HepG2 (cell line): ENCODE data around the gene BIRC7. TPM values are rescaled to one million over a fixed set of nuclear protein-coding genes. Genes with fewer than 3 reads are reported as not detected.
A peak's percentile ranks its signal among the peaks of the same experiment; 100 is the strongest.

ENCODE experiments used
- ATAC-seq: fragments of 200-7000 bp; cut with Tn5 transposase; 3 replicates; pipeline ENCODE4 v1.9.1; 2020; ENCODE audit warnings: mild to moderate bottlenecking, moderate library complexity
- BruUV-seq: library from RNA; stranded (reverse); fragments of 400-500 nt; replicated peaks from 2 replicates; lab custom pipeline; 2021; lab: Mats Ljungman, UMichigan
- CTCF ChIA-PET: fragments of 300-600 bp; formaldehyde crosslinking; extraction: SDS; loops from one replicate; lab custom pipeline; 2021; ENCODE audit warnings: low total read pairs, inconsistent platforms, low intra/inter-chr PET ratio; lab: Yijun Ruan, JAX
- POLR2A ChIA-PET: fragments of 350-600 bp; sonication (Branson Sonifier 250); formaldehyde crosslinking; loops from one replicate; lab custom pipeline; 2020; ENCODE audit warnings: antibody characterized with exemption, inconsistent platforms; lab: Yijun Ruan, JAX
- DNase-seq: peaks from one replicate; pipeline ENCODE4 v3.0.0-alpha.2; 2015; ENCODE audit warnings: low spot score
- FAIRE-seq: peaks from 3 replicates; lab custom pipeline; 2011; peaks lifted over from hg19 to GRCh38; lab: Jason Lieb, UNC
- H2AFZ ChIP-seq: one replicate; pipeline ENCODE4 v1.6.1; 2011; ENCODE audit warnings: low read length, inconsistent platforms
- H3K27ac ChIP-seq: fragments of 300-600 bp; 3 replicates; pipeline ENCODE4 v1.8.0; 2011; ENCODE audit warnings: mixed run types, mild to moderate bottlenecking, mixed read lengths, low read length, inconsistent platforms; ENCODE audit not compliant: insufficient read depth; ENCODE audit errors: extremely low read length
- H3K27me3 ChIP-seq, 2 experiments: fragments of 200-600 bp in 1 of 2; 2 replicates in 1 of 2; 3 replicates in 1 of 2; pipeline versions ENCODE4 v1.6.0 to v1.8.0; 2011; ENCODE audit warnings: low read length in 2 of 2, mild to moderate bottlenecking in 2 of 2, moderate library complexity in 2 of 2, inconsistent platforms in 1 of 2; ENCODE audit not compliant: insufficient read depth in 2 of 2, control insufficient read depth in 1 of 2
- H3K36me3 ChIP-seq, 2 experiments: fragments of 200-600 bp in 1 of 2; replicated peaks in 1 of 2; 2 replicates in 1 of 2; 3 replicates in 1 of 2; pipeline versions ENCODE4 v1.5.1 to v1.8.0; 2011; ENCODE audit warnings: low read length in 2 of 2, inconsistent platforms in 1 of 2; ENCODE audit not compliant: insufficient read depth in 2 of 2, control insufficient read depth in 1 of 2
- H3K4me1 ChIP-seq: 2 replicates; pipeline ENCODE4 v1.5.1; 2012; ENCODE audit warnings: low read length, inconsistent platforms; ENCODE audit not compliant: insufficient read depth
- H3K4me2 ChIP-seq: 2 replicates; pipeline ENCODE4 v1.6.0; 2011; ENCODE audit warnings: low read depth, low read length, inconsistent platforms
- H3K4me3 ChIP-seq, 3 experiments: fragments of 200-600 bp in 1 of 3; sonication (generic), shearing (Covaris generic) in 1 of 3; replicated peaks in 1 of 3; 2 replicates each; pipeline ENCODE4 v1.5.1; 2011 to 2016; ENCODE audit warnings: low read length in 3 of 3, inconsistent platforms in 2 of 3, low read depth in 2 of 3, mild to moderate bottlenecking in 2 of 3, control low read depth in 1 of 3, mixed read lengths in 1 of 3; ENCODE audit not compliant: insufficient read depth in 1 of 3
- H3K79me2 ChIP-seq: one replicate; pipeline ENCODE4 v1.6.1; 2011; ENCODE audit warnings: low read length, inconsistent platforms; ENCODE audit not compliant: insufficient read depth
- H3K9ac ChIP-seq: 2 replicates; pipeline ENCODE4 v1.6.0; 2011; ENCODE audit warnings: mild to moderate bottlenecking, low read depth, low read length, inconsistent platforms; ENCODE audit not compliant: insufficient read depth
- H3K9me3 ChIP-seq: 2 replicates; pipeline ENCODE4 v1.5.1; 2012; ENCODE audit warnings: mild to moderate bottlenecking, low read length
- H4K20me1 ChIP-seq: 2 replicates; pipeline ENCODE4 v1.6.0; 2011; ENCODE audit warnings: inconsistent platforms, mild to moderate bottlenecking, low read length, moderate library complexity; ENCODE audit not compliant: insufficient read depth
- FLYWCH1 ChIP-seq: sonication (generic); formaldehyde crosslinking; IDR thresholded peaks from 2 replicates; pipeline ENCODE4 v1.8.1; 2023; ENCODE audit warnings: mild to moderate bottlenecking, missing genetic modification reagents
- GMEB1 ChIP-seq: sonication (generic); formaldehyde crosslinking; IDR thresholded peaks from 2 replicates; pipeline ENCODE4 v1.5.1; 2020; ENCODE audit warnings: missing genetic modification reagents, mild to moderate bottlenecking, borderline replicate concordance
- NFKB2 ChIP-seq: sonication (generic); formaldehyde crosslinking; IDR thresholded peaks from 2 replicates; pipeline ENCODE4 v1.4.0; 2020; ENCODE audit warnings: missing genetic modification reagents, borderline replicate concordance
- ZFP36L1 ChIP-seq: sonication (generic); formaldehyde crosslinking; IDR thresholded peaks from 2 replicates; pipeline ENCODE4 v1.8.0; 2022; ENCODE audit warnings: mild to moderate bottlenecking, missing genetic modification reagents, moderate library complexity
- ZFP91 ChIP-seq: sonication (generic); formaldehyde crosslinking; IDR thresholded peaks from 2 replicates; pipeline ENCODE4 v1.9.0; 2022; ENCODE audit warnings: missing genetic modification reagents, mild to moderate bottlenecking, borderline replicate concordance
- ZNF230 ChIP-seq: sonication (generic); formaldehyde crosslinking; IDR thresholded peaks from 2 replicates; pipeline ENCODE4 v1.4.0; 2020; ENCODE audit warnings: mild to moderate bottlenecking, missing genetic modification reagents
- ZNF800 ChIP-seq: sonication (generic); formaldehyde crosslinking; IDR thresholded peaks from 2 replicates; pipeline ENCODE4 v1.4.0; 2020; ENCODE audit warnings: missing genetic modification reagents
- ZSCAN29 ChIP-seq: sonication (generic); formaldehyde crosslinking; conservative IDR thresholded peaks from 2 replicates; pipeline ENCODE4 v1.4.0; 2020; ENCODE audit warnings: mild to moderate bottlenecking, missing genetic modification reagents
- WGBS: methylation state at CpG from one replicate; pipeline ENCODE4 v1.1.6; 2017; ENCODE audit warnings: low lambda C conversion rate; 5-methylcytosine and 5-hydroxymethylcytosine counted together
- in situ Hi-C: cut with HindIII; loops from 2 replicates; pipeline ENCODE4 v1.10.0; 2017; ENCODE audit warnings: low pct_unique_long_range_greater_than_20kb; ENCODE audit not compliant: extremely low pct_ligation_motif_present
- intact Hi-C: fragments of 100-400 bp; cut with micrococcal nuclease; formaldehyde crosslinking; loops from one replicate; pipeline ENCODE4 v1.10.0; 2022; ENCODE audit not compliant: unreplicated experiment
- polyA plus RNA-seq, 8 experiments: library from polyadenylated mRNA; depleted of rRNA in 3 of 8; stranded (reverse) in 7 of 8; unstranded in 1 of 8; fragments of >200 nt; fragmentation: Illumina TruSeq in 4 of 8; extraction: Trizol in 4 of 8; gene quantifications; 2 replicates each; pipeline versions ENCODE4 v1.2.1 to v1.2.3, GENCODE V29; 2011 to 2016; ENCODE audit warnings: low read depth in 4 of 8, missing spikeins in 1 of 8, mixed read lengths in 1 of 8; ENCODE audit not compliant: insufficient read depth in 1 of 8
- total RNA-seq, 5 experiments: library from RNA; depleted of rRNA; stranded (reverse); fragments of >200 nt; fragmentation: Illumina TruSeq; extraction: Trizol; gene quantifications; 2 replicates each; pipeline ENCODE4 v1.2.3, GENCODE V29; 2016; ENCODE audit warnings: low read depth in 1 of 5
- TF ChIP-seq, protein P1 (sequence below): sonication (generic); formaldehyde crosslinking; IDR thresholded peaks from 2 replicates; pipeline ENCODE4; 2020; ENCODE audit warnings: missing genetic modification reagents, mild to moderate bottlenecking, borderline replicate concordance
- TF ChIP-seq, protein P2 (sequence below): sonication (generic); formaldehyde crosslinking; IDR thresholded peaks from 2 replicates; pipeline ENCODE4 v1.4.0; 2020; ENCODE audit warnings: missing genetic modification reagents

Gene BIRC7
- total and polyA plus RNA-seq, 2 of the 13 experiments (the other 11 are each of a cell fraction or from before 2014, with no cell fraction given): 0.27 to 5.1 TPM

GRCh38 chr20:63186084-63186483, 49.6 kb upstream of the BIRC7 start (continued):
- TF ChIP-seq, protein P1, sequence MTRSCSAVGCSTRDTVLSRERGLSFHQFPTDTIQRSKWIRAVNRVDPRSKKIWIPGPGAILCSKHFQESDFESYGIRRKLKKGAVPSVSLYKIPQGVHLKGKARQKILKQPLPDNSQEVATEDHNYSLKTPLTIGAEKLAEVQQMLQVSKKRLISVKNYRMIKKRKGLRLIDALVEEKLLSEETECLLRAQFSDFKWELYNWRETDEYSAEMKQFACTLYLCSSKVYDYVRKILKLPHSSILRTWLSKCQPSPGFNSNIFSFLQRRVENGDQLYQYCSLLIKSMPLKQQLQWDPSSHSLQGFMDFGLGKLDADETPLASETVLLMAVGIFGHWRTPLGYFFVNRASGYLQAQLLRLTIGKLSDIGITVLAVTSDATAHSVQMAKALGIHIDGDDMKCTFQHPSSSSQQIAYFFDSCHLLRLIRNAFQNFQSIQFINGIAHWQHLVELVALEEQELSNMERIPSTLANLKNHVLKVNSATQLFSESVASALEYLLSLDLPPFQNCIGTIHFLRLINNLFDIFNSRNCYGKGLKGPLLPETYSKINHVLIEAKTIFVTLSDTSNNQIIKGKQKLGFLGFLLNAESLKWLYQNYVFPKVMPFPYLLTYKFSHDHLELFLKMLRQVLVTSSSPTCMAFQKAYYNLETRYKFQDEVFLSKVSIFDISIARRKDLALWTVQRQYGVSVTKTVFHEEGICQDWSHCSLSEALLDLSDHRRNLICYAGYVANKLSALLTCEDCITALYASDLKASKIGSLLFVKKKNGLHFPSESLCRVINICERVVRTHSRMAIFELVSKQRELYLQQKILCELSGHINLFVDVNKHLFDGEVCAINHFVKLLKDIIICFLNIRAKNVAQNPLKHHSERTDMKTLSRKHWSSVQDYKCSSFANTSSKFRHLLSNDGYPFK (CRISPR knock-in tag): no peak
- TF ChIP-seq FLYWCH1 (CRISPR knock-in tag): no peak
- no peak for TF ChIP-seq GMEB1 (CRISPR knock-in tag)

- no peaks in the 10 kb centered on the region for H3K79me2 ChIP-seq
- H3K27ac ChIP-seq: no peak overlapping the region
- CTCF ChIA-PET: no interaction called here
- FAIRE-seq: no peak
- ATAC-seq: peak; percentile 26; the same call in 2 of the 3 replicates
- H3K36me3 ChIP-seq: no peaks in the 10 kb centered on the region
- peaks cover under 1 to 14% of the 10 kb centered on the region in 2 experiments; a peak in 2 of 5 replicates for H3K27me3 ChIP-seq
- WGBS: 24% methylated on average over 7 of the region's 8 CpGs
- no peak overlapping the region for H3K4me2 ChIP-seq
- intact Hi-C loops: no loop called here
- no peaks in the 10 kb centered on the region for H3K9me3 ChIP-seq
- BruUV-seq: no TSS peak
- H2AFZ ChIP-seq: no peak overlapping the region
- no peak overlapping the region for H3K9ac ChIP-seq
- in situ Hi-C loops: no loop called here
- POLR2A ChIA-PET: no interaction called here
- peak; percentile 27 for DNase-seq
- H4K20me1 ChIP-seq: peaks cover 2% of the 10 kb centered on the region; the same call in 1 of the 2 replicates
- no peaks in the 10 kb centered on the region for H3K4me1 ChIP-seq
- no peak overlapping the region for H3K4me3 ChIP-seq
- no peak for TF ChIP-seq ZSCAN29
- TF ChIP-seq NFKB2 (CRISPR knock-in tag): no peak
- no peak for TF ChIP-seq ZFP36L1 (CRISPR knock-in tag)
- TF ChIP-seq, protein P2, sequence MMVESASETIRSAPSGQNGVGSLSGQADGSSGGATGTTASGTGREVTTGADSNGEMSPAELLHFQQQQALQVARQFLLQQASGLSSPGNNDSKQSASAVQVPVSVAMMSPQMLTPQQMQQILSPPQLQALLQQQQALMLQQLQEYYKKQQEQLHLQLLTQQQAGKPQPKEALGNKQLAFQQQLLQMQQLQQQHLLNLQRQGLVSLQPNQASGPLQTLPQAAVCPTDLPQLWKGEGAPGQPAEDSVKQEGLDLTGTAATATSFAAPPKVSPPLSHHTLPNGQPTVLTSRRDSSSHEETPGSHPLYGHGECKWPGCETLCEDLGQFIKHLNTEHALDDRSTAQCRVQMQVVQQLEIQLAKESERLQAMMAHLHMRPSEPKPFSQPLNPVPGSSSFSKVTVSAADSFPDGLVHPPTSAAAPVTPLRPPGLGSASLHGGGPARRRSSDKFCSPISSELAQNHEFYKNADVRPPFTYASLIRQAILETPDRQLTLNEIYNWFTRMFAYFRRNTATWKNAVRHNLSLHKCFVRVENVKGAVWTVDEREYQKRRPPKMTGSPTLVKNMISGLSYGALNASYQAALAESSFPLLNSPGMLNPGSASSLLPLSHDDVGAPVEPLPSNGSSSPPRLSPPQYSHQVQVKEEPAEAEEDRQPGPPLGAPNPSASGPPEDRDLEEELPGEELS: no peak
- TF ChIP-seq ZFP91 (CRISPR knock-in tag): 0 out of 2 replicates have a peak, but pooled peaks have one; percentile 26
- 0 out of 2 replicates have a peak, but pooled peaks have one; percentile 53 for TF ChIP-seq ZNF230 (CRISPR knock-in tag)
- no peak for TF ChIP-seq ZNF800 (CRISPR knock-in tag)
These were observed 49.0 kb upstream of the BIRC7 start for GRCh38 chr20:63186528-63187316.
